Stimulated activated naive CD8-positive, alpha-beta T cell treated with anti-CD3 and anti-CD28 coated beads, Interleukin-15, amount 100 ng/mL, for 72 hours (primary cell): ENCODE data around the gene NDFIP1.
"Not testable (repeated sequence)": the region's sequence is repeated elsewhere in the genome, so short reads cannot be mapped to it uniquely, and the experiment has no call there.

Experiments
- ATAC-seq: fragments of 150-1000 bp; cut with Tn5 transposase; 2 replicates; pipeline ENCODE4 v1.10.0; 2021; ENCODE audit warnings: mild to moderate bottlenecking, moderate library complexity
- DNase-seq, 2 donors: peaks; one replicate each; pipeline ENCODE4 v3.0.0; 2021 to 2022
- H3K27ac Mint-ChIP-seq, 2 donors: one replicate each; pipeline ENCODE4 v1.8.0; 2022; ENCODE audit warnings: mild to moderate bottlenecking in 2 of 2, mixed read lengths in 2 of 2, moderate library complexity in 2 of 2
- H3K27me3 Mint-ChIP-seq: one replicate; pipeline ENCODE4 v1.8.0; 2022; ENCODE audit warnings: mixed read lengths
- H3K4me1 Mint-ChIP-seq: one replicate; pipeline ENCODE4 v1.8.0; 2022; ENCODE audit warnings: mild to moderate bottlenecking, mixed read lengths
- H3K4me3 Mint-ChIP-seq, 2 donors: one replicate each; pipeline ENCODE4 v1.8.0; 2022; ENCODE audit warnings: mild to moderate bottlenecking in 2 of 2, mixed read lengths in 2 of 2, moderate library complexity in 1 of 2
- H3K9me3 Mint-ChIP-seq, 2 donors: one replicate each; pipeline ENCODE4 v1.8.0; 2022; ENCODE audit warnings: mixed read lengths in 2 of 2

NDFIP1 gene

DNA sequence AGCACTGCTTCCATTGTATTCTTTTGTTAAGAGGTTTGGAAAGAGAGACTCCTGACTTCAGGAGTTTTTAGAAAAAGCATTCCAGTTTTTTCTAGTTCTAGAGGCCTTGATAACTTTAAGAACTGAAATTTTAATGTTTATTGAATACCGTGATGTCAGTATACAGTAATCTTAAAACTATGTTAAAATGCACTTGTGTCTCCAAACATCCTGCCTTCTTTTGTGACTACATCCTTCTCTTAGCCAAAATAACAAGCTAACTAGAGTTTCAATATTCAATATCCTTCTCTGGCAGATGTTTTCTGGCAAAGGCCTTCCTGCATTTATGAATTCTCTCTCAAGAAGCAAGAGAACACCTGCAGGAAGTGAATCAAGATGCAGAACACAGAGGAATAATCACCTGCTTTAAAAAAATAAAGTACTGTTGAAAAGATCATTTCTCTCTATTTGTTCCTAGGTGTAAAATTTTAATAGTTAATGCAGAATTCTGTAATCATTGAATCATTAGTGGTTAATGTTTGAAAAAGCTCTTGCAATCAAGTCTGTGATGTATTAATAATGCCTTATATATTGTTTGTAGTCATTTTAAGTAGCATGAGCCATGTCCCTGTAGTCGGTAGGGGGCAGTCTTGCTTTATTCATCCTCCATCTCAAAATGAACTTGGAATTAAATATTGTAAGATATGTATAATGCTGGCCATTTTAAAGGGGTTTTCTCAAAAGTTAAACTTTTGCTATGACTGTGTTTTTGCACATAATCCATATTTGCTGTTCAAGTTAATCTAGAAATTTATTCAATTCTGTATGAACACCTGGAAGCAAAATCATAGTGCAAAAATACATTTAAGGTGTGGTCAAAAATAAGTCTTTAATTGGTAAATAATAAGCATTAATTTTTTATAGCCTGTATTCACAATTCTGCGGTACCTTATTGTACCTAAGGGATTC is 43.1 kb downstream of the NDFIP1 start:
- DNase-seq, result peak; percentile 48 to 53
- H3K9me3 Mint-ChIP-seq, result no peaks in the 10 kb centered on the region
- H3K4me3 Mint-ChIP-seq, result no peak overlapping the region
- H3K27ac Mint-ChIP-seq, result no peak overlapping the region
- H3K4me1 Mint-ChIP-seq, result peaks cover 19% of the 10 kb centered on the region
- H3K27me3 Mint-ChIP-seq, result no peaks in the 10 kb centered on the region
- ATAC-seq, result peak; percentile 76

DNA sequence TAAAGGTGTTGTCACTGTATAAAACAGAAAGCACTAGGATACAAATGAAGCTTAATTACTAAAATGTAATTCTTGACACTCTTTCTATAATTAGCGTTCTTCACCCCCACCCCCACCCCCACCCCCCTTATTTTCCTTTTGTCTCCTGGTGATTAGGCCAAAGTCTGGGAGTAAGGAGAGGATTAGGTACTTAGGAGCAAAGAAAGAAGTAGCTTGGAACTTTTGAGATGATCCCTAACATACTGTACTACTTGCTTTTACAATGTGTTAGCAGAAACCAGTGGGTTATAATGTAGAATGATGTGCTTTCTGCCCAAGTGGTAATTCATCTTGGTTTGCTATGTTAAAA is 43.8 kb downstream of the NDFIP1 start:
- Mint-ChIP-seq H3K4me1 (peaks cover 21% of the 10 kb centered on the region), H3K27me3 (no peaks in the 10 kb centered on the region), H3K27ac (no peak overlapping the region), H3K9me3 (no peaks in the 10 kb centered on the region), H3K4me3 (no peak overlapping the region)
- no peak for ATAC-seq
- no peak for DNase-seq

DNA sequence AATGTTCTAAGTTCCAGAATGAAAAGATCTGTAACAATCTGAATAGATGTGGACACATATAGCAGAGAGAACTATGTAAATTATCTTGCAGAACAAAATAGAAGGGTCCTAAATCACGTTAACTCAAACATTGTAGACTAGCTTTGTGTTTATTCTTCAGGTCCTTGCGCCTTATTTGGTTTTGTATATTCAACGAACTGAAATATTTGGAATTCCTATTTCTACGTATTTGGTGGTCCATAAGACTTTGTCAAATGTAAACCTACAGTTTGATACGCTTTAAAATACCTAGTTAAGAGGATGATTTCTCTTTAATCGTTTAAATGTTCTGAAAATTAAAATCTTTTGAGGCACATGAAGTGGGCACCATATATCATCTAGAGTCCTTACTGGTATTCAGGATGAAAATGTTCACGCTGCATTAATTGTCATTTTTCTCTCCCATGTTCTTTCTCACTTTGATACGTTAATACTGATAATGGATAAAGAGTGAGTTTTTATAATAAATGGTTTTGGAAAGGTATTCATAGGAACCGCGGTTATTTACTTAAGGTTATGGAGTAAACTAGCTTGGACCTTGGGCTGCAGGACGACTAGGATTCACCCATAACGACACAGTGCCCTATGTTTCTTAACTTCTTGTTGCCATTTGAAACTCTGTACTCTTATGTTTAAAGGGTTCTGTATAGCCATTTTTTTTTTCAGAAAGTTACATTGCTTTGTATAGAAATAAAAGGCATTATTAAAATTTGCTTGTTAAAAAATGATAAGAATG is 45.3 kb downstream of the NDFIP1 start:
- Mint-ChIP-seq H3K27me3 (no peaks in the 10 kb centered on the region), H3K4me1 (peaks cover 21% of the 10 kb centered on the region), H3K9me3 (no peaks in the 10 kb centered on the region), H3K4me3 (no peak overlapping the region), H3K27ac (no peak overlapping the region)
- no peak for ATAC-seq
- no peak for DNase-seq

DNA sequence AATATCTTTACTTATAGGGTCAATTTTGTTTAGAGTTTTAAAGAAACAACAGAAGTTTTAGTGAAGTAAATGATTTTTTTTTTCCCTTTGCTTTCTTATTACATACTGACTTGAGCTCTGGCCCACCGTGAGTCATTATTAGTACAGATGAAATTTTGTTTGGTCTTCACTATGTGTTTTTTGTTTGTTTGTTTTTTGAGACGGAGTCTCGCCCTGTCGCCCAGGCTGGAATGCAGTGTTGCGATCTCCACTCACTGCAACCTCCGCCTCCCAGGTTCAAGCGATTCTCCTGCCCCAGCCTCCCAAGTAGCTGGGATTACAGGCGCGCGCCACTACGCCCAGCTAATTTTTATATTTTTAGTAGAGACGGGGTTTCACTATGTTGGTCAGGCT is 45.9 kb downstream of the NDFIP1 start:
- H3K4me1 Mint-ChIP-seq, result peaks cover 21% of the 10 kb centered on the region
- H3K27ac Mint-ChIP-seq, result not testable (repeated sequence)

GRCh38 chr5:142156839-142157463 is 48.4 kb downstream of the NDFIP1 start:
- Mint-ChIP-seq H3K4me3 (no peak overlapping the region), H3K27me3 (no peaks in the 10 kb centered on the region), H3K27ac (no peak overlapping the region), H3K4me1 (peaks cover 21% of the 10 kb centered on the region), H3K9me3 (no peaks in the 10 kb centered on the region)
- ATAC-seq (no peak), DNase-seq (no peak)

More for the DNA sequence above, 45.9 kb downstream of the NDFIP1 start:
- not testable (repeated sequence) for H3K4me3 Mint-ChIP-seq, H3K27me3 Mint-ChIP-seq, ATAC-seq, H3K9me3 Mint-ChIP-seq, DNase-seq

GRCh38 chr5:142159354-142159753 is 50.8 kb downstream of the NDFIP1 start:
- peaks cover 21% of the 10 kb centered on the region for H3K4me1 Mint-ChIP-seq
- H3K9me3 Mint-ChIP-seq, result no peaks in the 10 kb centered on the region
- no peaks in the 10 kb centered on the region for H3K27me3 Mint-ChIP-seq
- DNase-seq (no peak), ATAC-seq (no peak)
- H3K27ac Mint-ChIP-seq, result no peak overlapping the region
- H3K4me3 Mint-ChIP-seq, result no peak overlapping the region

- no peaks in the 10 kb centered on the region for H3K4me1 Mint-ChIP-seq
- H3K4me3 Mint-ChIP-seq, result no peak overlapping the region
- no peak overlapping the region for H3K27ac Mint-ChIP-seq
These were observed 55.7 kb downstream of the NDFIP1 start for GRCh38 chr5:142164315-142164714.

GRCh38 chr5:142166754-142167153 is 58.2 kb downstream of the NDFIP1 start:
- Mint-ChIP-seq H3K9me3 (no peaks in the 10 kb centered on the region), H3K27me3 (no peaks in the 10 kb centered on the region), H3K4me3 (no peak overlapping the region), H3K4me1 (no peaks in the 10 kb centered on the region), H3K27ac (no peak overlapping the region)
- no peak for DNase-seq
- ATAC-seq, result no peak

More at GRCh38 chr5:142164315-142164714, 55.7 kb downstream of the NDFIP1 start:
- Mint-ChIP-seq H3K27me3 (no peaks in the 10 kb centered on the region), H3K9me3 (no peaks in the 10 kb centered on the region)
- DNase-seq, result no peak
- ATAC-seq, result no peak

- H3K27me3 Mint-ChIP-seq, result no peaks in the 10 kb centered on the region
- ATAC-seq (no peak), DNase-seq (no peak)
- no peak overlapping the region for H3K4me3 Mint-ChIP-seq
- H3K9me3 Mint-ChIP-seq, result no peaks in the 10 kb centered on the region
- no peaks in the 10 kb centered on the region for H3K4me1 Mint-ChIP-seq
- H3K27ac Mint-ChIP-seq, result no peak overlapping the region
These were observed 58.9 kb downstream of the NDFIP1 start for GRCh38 chr5:142167458-142167857.

DNA sequence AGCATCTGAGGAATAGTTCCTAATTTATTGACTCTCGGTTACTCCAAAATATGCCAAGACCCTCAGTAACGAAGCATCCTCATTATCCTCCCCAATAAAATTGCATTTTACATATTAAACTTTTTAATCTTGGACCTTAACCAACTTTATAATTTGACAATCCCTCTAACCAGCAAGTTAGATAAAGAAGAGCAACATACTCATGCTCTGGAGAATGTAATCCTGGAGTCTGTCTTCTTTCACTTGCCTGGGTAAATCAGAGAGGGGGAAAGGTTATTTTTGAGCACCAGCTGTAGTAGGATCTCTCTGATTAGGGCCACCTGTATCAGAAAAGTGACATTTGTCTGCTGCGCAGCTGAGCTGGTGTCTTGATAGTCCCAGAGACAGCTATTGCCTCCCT is 59.8 kb downstream of the NDFIP1 start:
- no peak for DNase-seq
- H3K4me3 Mint-ChIP-seq, result no peak overlapping the region
- no peaks in the 10 kb centered on the region for H3K9me3 Mint-ChIP-seq
- no peak overlapping the region for H3K27ac Mint-ChIP-seq
- H3K4me1 Mint-ChIP-seq, result no peaks in the 10 kb centered on the region
- no peak for ATAC-seq
- no peaks in the 10 kb centered on the region for H3K27me3 Mint-ChIP-seq

- no peaks in the 10 kb centered on the region for H3K9me3 Mint-ChIP-seq
- H3K4me3 Mint-ChIP-seq, result no peak overlapping the region
- peaks cover 4% of the 10 kb centered on the region for H3K27me3 Mint-ChIP-seq
- DNase-seq (no peak), ATAC-seq (no peak)
- H3K27ac Mint-ChIP-seq, result peak overlapping the region in 1 of 2 donors; percentile 92
- no peaks in the 10 kb centered on the region for H3K4me1 Mint-ChIP-seq
These were observed 61.8 kb downstream of the NDFIP1 start for GRCh38 chr5:142170254-142170953.

- DNase-seq (no peak), ATAC-seq (no peak)
These were observed 62.7 kb downstream of the NDFIP1 start for GRCh38 chr5:142171270-142171669.

DNA sequence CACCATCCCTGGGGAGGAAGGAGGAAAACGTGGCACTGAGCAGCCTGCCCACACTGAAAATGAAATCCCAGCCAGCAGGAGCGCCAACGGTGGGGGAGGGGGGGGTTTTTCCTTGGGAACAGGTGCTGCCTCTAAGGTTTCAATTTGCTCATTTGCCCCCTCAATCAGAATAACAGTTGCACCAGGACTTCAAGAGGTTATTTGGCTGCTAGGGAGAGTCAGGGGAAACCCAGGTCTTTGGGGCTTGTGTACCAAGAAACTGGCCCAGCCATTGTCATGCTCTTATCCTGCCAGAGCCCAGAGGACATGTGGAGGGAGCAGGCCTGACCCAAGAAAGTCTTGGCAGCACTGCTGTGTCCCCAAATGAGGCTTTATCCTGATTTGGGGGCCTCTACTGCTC is 66.5 kb downstream of the NDFIP1 start:
- peak overlapping the region in 1 of 2 donors; percentile 67 for H3K27ac Mint-ChIP-seq
- H3K4me1 Mint-ChIP-seq, result no peaks in the 10 kb centered on the region
- no peaks in the 10 kb centered on the region for H3K9me3 Mint-ChIP-seq
- H3K4me3 Mint-ChIP-seq, result no peak overlapping the region
- DNase-seq (no peak), ATAC-seq (no peak)
- H3K27me3 Mint-ChIP-seq, result peaks cover 8% of the 10 kb centered on the region

More at GRCh38 chr5:142171270-142171669, 62.7 kb downstream of the NDFIP1 start:
- no peak overlapping the region for H3K4me3 Mint-ChIP-seq
- H3K27me3 Mint-ChIP-seq, result peaks cover 8% of the 10 kb centered on the region
- no peaks in the 10 kb centered on the region for H3K4me1 Mint-ChIP-seq
- H3K27ac Mint-ChIP-seq, result peak overlapping the region in 1 of 2 donors; percentile 92
- H3K9me3 Mint-ChIP-seq, result no peaks in the 10 kb centered on the region

DNA sequence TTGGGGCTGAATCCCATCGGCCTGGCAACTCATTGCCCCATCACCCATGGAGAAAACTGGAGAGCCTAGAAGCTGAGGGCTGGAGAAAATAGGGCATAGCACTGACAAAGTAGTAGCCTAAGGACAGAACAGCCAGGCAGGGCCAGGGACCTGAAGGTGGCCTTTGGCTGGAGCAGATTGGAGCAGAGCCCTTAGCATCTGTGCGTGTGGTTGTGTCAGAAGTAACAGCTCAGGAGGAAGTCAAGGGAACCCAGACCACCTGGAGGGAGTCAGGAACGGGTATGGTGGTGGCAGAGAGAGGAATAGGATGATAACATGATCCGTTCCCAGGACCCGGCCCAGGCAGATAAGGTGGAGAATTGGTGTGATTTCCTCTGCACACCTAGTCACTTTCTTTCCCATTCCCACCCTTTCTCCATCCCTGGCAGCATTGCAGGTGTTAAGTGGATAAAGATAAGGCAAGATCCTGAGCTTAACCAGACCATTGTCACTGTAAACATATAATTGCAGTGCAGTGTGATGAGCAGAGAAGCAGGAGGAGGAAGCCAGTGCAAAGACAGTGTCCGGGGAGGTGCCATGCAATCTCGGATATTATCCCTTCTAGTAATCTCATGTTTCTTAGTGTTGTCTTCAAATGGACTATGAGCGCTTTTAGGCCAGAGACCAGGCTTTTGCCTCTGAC is 67.0 kb downstream of the NDFIP1 start:
- no peak overlapping the region for H3K27ac Mint-ChIP-seq
- H3K4me3 Mint-ChIP-seq, result no peak overlapping the region
- DNase-seq (no peak), ATAC-seq (no peak)
- H3K27me3 Mint-ChIP-seq, result peaks cover 8% of the 10 kb centered on the region
- no peaks in the 10 kb centered on the region for H3K4me1 Mint-ChIP-seq
- no peaks in the 10 kb centered on the region for H3K9me3 Mint-ChIP-seq

- DNase-seq, result no peak
- no peak overlapping the region for H3K4me3 Mint-ChIP-seq
- H3K4me1 Mint-ChIP-seq, result no peaks in the 10 kb centered on the region
- H3K27me3 Mint-ChIP-seq, result peaks cover 8% of the 10 kb centered on the region
- H3K9me3 Mint-ChIP-seq, result no peaks in the 10 kb centered on the region
- no peak for ATAC-seq
- H3K27ac Mint-ChIP-seq, result no peak overlapping the region
These were observed 67.7 kb downstream of the NDFIP1 start for GRCh38 chr5:142176255-142176654.
